MCF 10A (cell line): ENCODE data around the gene ZNF883. TPM values are rescaled to one million over a fixed set of nuclear protein-coding genes. Genes with fewer than 3 reads are reported as not detected.

ENCODE experiments used
- BruUV-seq: library from RNA; stranded (reverse); fragments of 400-500 nt; replicated peaks from 2 replicates; lab custom pipeline; 2021; lab: Mats Ljungman, UMichigan
- CTCF ChIA-PET: fragments of 300-600 bp; sonication (Branson Sonifier 250); formaldehyde crosslinking; extraction: SDS; loops from one replicate; lab custom pipeline; 2021; ENCODE audit warnings: antibody characterized with exemption, inconsistent platforms; lab: Yijun Ruan, JAX
- POLR2A ChIA-PET: fragments of 300-600, 350-650 bp; sonication (Branson Sonifier 250); formaldehyde crosslinking; extraction: SDS; loops from one replicate; lab custom pipeline; 2020; ENCODE audit warnings: antibody characterized with exemption, inconsistent platforms; lab: Yijun Ruan, JAX
- DNase-seq: peaks from one replicate; pipeline ENCODE4 v3.0.0-alpha.2; 2018; ENCODE audit not compliant: unreplicated experiment
- H3K27ac Mint-ChIP-seq: one replicate; pipeline ENCODE4 v1.8.0; 2022; ENCODE audit warnings: mild to moderate bottlenecking, low read depth, mixed read lengths; ENCODE audit not compliant: unreplicated experiment
- H3K27me3 Mint-ChIP-seq: one replicate; pipeline ENCODE4 v1.8.0; 2022; ENCODE audit warnings: mixed read lengths; ENCODE audit not compliant: insufficient read depth, unreplicated experiment
- H3K36me3 Mint-ChIP-seq: one replicate; pipeline ENCODE4 v1.8.0; 2022; ENCODE audit warnings: mild to moderate bottlenecking, moderate library complexity, mixed read lengths; ENCODE audit not compliant: insufficient read depth, unreplicated experiment
- H3K4me1 Mint-ChIP-seq: one replicate; pipeline ENCODE4 v1.8.0; 2022; ENCODE audit warnings: mixed read lengths; ENCODE audit not compliant: insufficient read depth, unreplicated experiment
- H3K4me3 Mint-ChIP-seq: one replicate; pipeline ENCODE4 v1.8.0; 2022; ENCODE audit warnings: mild to moderate bottlenecking, moderate library complexity, mixed read lengths; ENCODE audit not compliant: unreplicated experiment
- H3K9me3 Mint-ChIP-seq: one replicate; pipeline ENCODE4 v1.8.0; 2022; ENCODE audit warnings: mixed read lengths; ENCODE audit not compliant: unreplicated experiment
- CTCF ChIP-seq: fragments of 200-600 bp; IDR thresholded peaks from one replicate; pipeline ENCODE4 v1.8.0; 2022; ENCODE audit warnings: antibody characterized with exemption, mild to moderate bottlenecking; ENCODE audit not compliant: unreplicated experiment
- intact Hi-C: fragments of 100-400 bp; cut with micrococcal nuclease; formaldehyde crosslinking; loops from 2 replicates; pipeline ENCODE4 v1.14.1; 2022
- total RNA-seq: library from RNA; stranded (reverse); gene quantifications from 2 replicates; pipeline ENCODE4 v1.2.3, GENCODE V29; 2022

The ZNF883 gene
- total RNA-seq, 1 experiment from 2014 or later = 0.51 TPM

GRCh38 chr9:112921549-112921948 lies 90.4 kb downstream of the ZNF883 start:
- intact Hi-C loops = loop anchor here (1.0 to 10.0 kb wide), 2 partner anchors 50 to 483 kb away; partner anchors contain the start of gene ALAD
- peak; percentile 50 for TF ChIP-seq CTCF
- POLR2A ChIA-PET = interaction anchor here (0.6 kb wide), 1 partner anchor 58 kb away, joined by 3 read pairs; no protein-coding TSS in a partner anchor
- Mint-ChIP-seq H3K9me3 (no peaks in the 10 kb centered on the region), H3K4me3 (no peak overlapping the region), H3K27ac (no peak overlapping the region), H3K36me3 (no peaks in the 10 kb centered on the region), H3K27me3 (no peaks in the 10 kb centered on the region), H3K4me1 (no peaks in the 10 kb centered on the region)
- peak; percentile 53 for DNase-seq
- no TSS peak for BruUV-seq
- CTCF ChIA-PET = interaction anchor here (0.6 to 7.3 kb wide), 14 partner anchors 10 to 835 kb away, joined by 3 to 44 read pairs (median 4); no protein-coding TSS in a partner anchor

GRCh38 chr9:112917987-112918362 lies 94.0 kb downstream of the ZNF883 start:
- H3K4me1 Mint-ChIP-seq = no peaks in the 10 kb centered on the region
- H3K36me3 Mint-ChIP-seq = no peaks in the 10 kb centered on the region
- no peak for DNase-seq
- H3K4me3 Mint-ChIP-seq = no peak overlapping the region
- ChIA-PET CTCF (interaction anchor here (0.6 to 7.3 kb wide), 4 partner anchors 14 to 226 kb away, joined by 3 to 42 read pairs (median 3); no protein-coding TSS in a partner anchor), POLR2A (no interaction called here)
- BruUV-seq = no TSS peak
- H3K27me3 Mint-ChIP-seq = no peaks in the 10 kb centered on the region
- intact Hi-C loops = no loop called here
- TF ChIP-seq CTCF = no peak
- no peak overlapping the region for H3K27ac Mint-ChIP-seq
- no peaks in the 10 kb centered on the region for H3K9me3 Mint-ChIP-seq

GRCh38 chr9:112917047-112917986 lies 94.7 kb downstream of the ZNF883 start:
- Mint-ChIP-seq H3K27ac (no peak overlapping the region), H3K27me3 (no peaks in the 10 kb centered on the region), H3K9me3 (no peaks in the 10 kb centered on the region), H3K4me3 (no peak overlapping the region), H3K36me3 (no peaks in the 10 kb centered on the region), H3K4me1 (no peaks in the 10 kb centered on the region)
- CTCF ChIA-PET = interaction anchor here (0.6 to 7.3 kb wide), 6 partner anchors 13 to 227 kb away, joined by 3 to 42 read pairs (median 4); no protein-coding TSS in a partner anchor
- intact Hi-C loops = no loop called here
- POLR2A ChIA-PET = no interaction called here
- BruUV-seq = no TSS peak
- TF ChIP-seq CTCF = no peak
- DNase-seq = no peak

GRCh38 chr9:112914524-112914923 lies 97.5 kb downstream of the ZNF883 start:
- no peaks in the 10 kb centered on the region for H3K4me1 Mint-ChIP-seq
- H3K27me3 Mint-ChIP-seq = peaks cover 10% of the 10 kb centered on the region
- no TSS peak for BruUV-seq
- intact Hi-C loops = no loop called here
- no peak for DNase-seq
- no peak for TF ChIP-seq CTCF
- no peak overlapping the region for H3K27ac Mint-ChIP-seq
- H3K4me3 Mint-ChIP-seq = no peak overlapping the region
- no peaks in the 10 kb centered on the region for H3K36me3 Mint-ChIP-seq
- CTCF ChIA-PET = interaction anchor here (1.1 kb wide), 1 partner anchor 11 kb away, joined by 3 read pairs; no protein-coding TSS in a partner anchor
- no peaks in the 10 kb centered on the region for H3K9me3 Mint-ChIP-seq
- POLR2A ChIA-PET = no interaction called here
